ENCODE measurements around the gene GALNT16.

DNA sequence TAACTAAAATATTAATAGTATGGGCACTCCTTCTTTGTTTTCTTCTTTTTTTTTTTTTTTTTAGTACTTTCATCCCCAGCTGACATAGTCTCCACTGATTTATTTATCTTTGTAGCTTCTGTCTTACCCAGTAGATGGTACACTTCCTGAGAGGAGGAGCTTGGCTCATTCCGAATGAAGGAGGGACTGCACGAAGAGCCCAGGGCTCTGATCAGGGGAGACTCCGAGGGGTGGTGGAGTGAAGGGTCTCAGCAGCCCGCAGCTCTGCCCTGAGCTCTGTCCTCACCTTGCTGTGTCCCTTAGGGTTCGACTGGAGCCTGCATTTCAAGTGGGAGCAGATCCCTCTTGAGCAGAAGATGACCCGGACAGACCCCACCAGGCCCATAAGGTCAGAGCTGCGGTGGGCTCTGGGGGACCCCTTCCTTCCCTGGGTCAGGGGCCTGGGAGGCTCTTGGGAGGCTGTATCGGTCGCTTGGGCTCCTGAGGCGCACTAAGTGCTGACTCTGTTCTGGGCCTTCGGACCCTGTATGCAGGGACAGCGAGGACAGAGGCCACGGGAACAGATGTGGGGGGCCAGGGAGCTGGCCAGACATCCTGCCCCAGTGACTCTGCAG, 72.9 kb downstream of the GALNT16 start:
- no peak for TF ChIP-seq POLR2A (IDR thresholded peaks at IDR 0.05)
- TF ChIP-seq, protein P1, sequence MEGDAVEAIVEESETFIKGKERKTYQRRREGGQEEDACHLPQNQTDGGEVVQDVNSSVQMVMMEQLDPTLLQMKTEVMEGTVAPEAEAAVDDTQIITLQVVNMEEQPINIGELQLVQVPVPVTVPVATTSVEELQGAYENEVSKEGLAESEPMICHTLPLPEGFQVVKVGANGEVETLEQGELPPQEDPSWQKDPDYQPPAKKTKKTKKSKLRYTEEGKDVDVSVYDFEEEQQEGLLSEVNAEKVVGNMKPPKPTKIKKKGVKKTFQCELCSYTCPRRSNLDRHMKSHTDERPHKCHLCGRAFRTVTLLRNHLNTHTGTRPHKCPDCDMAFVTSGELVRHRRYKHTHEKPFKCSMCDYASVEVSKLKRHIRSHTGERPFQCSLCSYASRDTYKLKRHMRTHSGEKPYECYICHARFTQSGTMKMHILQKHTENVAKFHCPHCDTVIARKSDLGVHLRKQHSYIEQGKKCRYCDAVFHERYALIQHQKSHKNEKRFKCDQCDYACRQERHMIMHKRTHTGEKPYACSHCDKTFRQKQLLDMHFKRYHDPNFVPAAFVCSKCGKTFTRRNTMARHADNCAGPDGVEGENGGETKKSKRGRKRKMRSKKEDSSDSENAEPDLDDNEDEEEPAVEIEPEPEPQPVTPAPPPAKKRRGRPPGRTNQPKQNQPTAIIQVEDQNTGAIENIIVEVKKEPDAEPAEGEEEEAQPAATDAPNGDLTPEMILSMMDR (IDR thresholded peaks at IDR 0.05), result no peak
